Bronchial epithelial cell (primary cell): ENCODE measurements around the gene SNX9. TPM values are rescaled to one million over a fixed set of nuclear protein-coding genes. Genes with fewer than 3 reads are reported as not detected.
A peak's percentile ranks its signal among the peaks of the same experiment; 100 is the strongest.
"Not testable (repeated sequence)": the region's sequence is repeated elsewhere in the genome, so short reads cannot be mapped to it uniquely, and the experiment has no call there.

Experiments used
- DNase-seq: peaks from one replicate; pipeline ENCODE4 v3.0.0-alpha.2; 2010; ENCODE audit warnings: low read depth
- FAIRE-seq: peaks from 2 replicates; lab custom pipeline; 2011; peaks lifted over from hg19 to GRCh38; lab: Jason Lieb, UNC
- H3K27me3 ChIP-seq: 2 replicates; pipeline ENCODE4 v1.5.1; 2011; ENCODE audit warnings: low read length; ENCODE audit not compliant: control insufficient read depth, insufficient read depth
- H3K36me3 ChIP-seq: 2 replicates; pipeline ENCODE4 v1.5.1; 2011; ENCODE audit warnings: low read length; ENCODE audit not compliant: control insufficient read depth, insufficient read depth
- H3K4me3 ChIP-seq: 2 replicates; pipeline ENCODE4 v1.5.1; 2011; ENCODE audit warnings: mild to moderate bottlenecking, low read depth, low read length, control low read depth
- total RNA-seq: library from RNA; depleted of rRNA; stranded (reverse); fragments of >200 nt; gene quantifications from 2 replicates; pipeline ENCODE4 v1.2.1, GENCODE V29; 2014
- TF ChIP-seq, protein P1 (sequence below): IDR thresholded peaks from 2 replicates; pipeline ENCODE4 v1.5.1; 2011; ENCODE audit warnings: mild to moderate bottlenecking, moderate library complexity, low read length, control low read depth, inconsistent platforms; ENCODE audit not compliant: insufficient read depth, severe bottlenecking

The SNX9 gene
- total RNA-seq, 1 donor from 2014 or later: 26.6 TPM

DNA sequence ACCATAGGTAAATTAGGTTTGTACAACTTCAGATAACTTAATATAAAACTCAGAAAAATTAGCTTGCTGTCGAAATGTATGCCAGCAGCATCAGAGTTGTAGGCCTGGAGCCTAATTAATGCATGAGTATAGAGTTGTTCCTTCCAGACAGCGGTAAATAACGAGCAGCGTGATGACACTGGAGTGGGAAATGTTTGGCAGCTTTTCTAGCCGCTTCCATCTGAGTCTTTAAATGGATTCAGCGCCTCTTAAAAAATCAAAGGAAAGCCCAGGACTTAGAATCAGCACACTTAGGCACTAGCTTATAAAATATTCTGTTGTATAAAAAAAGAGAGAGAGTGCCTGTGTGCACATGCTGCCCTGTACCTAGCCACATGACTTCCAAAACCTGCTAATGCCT, 114.9 kb downstream of the SNX9 start:
- Histone ChIP-seq H3K36me3 (peaks cover 22% of the 10 kb centered on the region), H3K27me3 (no peaks in the 10 kb centered on the region), H3K4me3 (no peak overlapping the region)
- DNase-seq (no peak), FAIRE-seq (no peak)
- TF ChIP-seq, protein P1, sequence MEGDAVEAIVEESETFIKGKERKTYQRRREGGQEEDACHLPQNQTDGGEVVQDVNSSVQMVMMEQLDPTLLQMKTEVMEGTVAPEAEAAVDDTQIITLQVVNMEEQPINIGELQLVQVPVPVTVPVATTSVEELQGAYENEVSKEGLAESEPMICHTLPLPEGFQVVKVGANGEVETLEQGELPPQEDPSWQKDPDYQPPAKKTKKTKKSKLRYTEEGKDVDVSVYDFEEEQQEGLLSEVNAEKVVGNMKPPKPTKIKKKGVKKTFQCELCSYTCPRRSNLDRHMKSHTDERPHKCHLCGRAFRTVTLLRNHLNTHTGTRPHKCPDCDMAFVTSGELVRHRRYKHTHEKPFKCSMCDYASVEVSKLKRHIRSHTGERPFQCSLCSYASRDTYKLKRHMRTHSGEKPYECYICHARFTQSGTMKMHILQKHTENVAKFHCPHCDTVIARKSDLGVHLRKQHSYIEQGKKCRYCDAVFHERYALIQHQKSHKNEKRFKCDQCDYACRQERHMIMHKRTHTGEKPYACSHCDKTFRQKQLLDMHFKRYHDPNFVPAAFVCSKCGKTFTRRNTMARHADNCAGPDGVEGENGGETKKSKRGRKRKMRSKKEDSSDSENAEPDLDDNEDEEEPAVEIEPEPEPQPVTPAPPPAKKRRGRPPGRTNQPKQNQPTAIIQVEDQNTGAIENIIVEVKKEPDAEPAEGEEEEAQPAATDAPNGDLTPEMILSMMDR: no peak

DNA sequence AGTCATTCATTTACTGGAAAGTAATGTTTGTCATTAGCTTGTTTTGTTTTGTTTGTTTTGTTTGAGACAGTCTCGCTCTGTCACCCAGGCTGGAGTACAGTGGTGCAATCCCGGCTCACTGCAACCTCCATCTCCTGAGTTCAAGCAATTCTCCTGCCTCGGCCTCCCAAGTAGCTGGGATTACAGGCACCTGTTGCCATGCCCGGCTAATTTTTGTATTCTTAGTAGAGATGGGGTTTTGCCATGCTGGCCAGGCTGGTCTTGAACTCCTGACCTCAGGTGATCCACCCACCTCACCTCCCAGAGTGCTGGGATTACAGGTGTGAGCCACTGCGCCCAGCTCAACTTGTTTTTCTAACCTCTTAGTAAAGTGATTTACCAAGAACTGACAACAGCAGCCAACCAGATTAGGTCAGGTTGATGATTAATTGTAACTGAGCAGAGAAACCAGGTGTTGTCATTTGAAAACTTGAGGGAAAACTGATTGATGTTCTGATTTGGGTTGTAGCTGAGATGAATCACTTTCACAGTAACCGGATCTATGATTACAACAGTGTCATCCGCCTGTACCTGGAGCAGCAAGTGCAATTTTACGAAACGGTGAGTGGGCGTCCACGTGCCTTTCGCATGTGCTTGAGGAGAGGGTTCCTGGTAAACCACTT, 117.5 kb downstream of the SNX9 start:
- not testable (repeated sequence) for H3K27me3 ChIP-seq, FAIRE-seq, H3K4me3 ChIP-seq
- H3K36me3 ChIP-seq: peaks cover 22% of the 10 kb centered on the region
- peak; percentile 71 for DNase-seq

DNA sequence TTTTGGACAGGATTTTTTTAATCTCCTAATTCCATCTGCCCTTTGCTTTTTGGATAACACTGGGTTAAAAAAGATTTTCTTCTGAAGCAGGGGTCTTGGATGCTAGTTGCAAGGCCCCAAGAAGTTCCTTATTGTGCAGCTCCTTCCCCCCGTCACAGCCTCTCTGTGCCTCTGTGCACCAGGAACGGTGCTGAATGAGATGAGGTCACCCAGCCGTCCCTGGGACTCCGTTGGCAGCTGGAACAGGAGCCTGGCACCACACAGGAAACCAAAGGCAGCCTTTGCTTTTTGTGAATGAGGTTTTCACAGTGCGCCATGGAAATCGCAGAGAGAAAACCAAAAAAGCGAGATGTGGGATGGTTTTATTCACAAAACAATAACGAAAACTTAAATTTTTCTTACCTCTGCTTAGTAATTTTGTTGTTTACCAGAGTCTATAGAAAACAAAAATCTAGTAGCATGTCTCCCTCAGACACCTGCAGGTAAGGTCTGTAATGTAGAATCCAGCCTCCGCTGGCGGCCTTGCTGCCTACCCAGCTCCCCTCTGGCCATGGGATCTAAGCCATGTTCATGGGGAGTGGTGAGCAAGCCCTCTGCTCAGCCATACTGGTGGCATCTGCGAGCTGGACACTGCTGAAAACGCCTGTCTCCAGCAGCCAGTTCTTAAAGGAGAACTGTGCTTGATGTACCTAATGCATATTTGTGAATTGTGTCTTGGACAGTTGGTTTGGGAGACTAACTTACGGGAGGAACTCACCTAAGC, 118.2 kb downstream of the SNX9 start:
- FAIRE-seq (no peak), DNase-seq (no peak)
- TF ChIP-seq, protein P1: no peak
- H3K4me3 ChIP-seq: no peak overlapping the region
- no peaks in the 10 kb centered on the region for H3K27me3 ChIP-seq
- H3K36me3 ChIP-seq: peaks cover 22% of the 10 kb centered on the region

DNA sequence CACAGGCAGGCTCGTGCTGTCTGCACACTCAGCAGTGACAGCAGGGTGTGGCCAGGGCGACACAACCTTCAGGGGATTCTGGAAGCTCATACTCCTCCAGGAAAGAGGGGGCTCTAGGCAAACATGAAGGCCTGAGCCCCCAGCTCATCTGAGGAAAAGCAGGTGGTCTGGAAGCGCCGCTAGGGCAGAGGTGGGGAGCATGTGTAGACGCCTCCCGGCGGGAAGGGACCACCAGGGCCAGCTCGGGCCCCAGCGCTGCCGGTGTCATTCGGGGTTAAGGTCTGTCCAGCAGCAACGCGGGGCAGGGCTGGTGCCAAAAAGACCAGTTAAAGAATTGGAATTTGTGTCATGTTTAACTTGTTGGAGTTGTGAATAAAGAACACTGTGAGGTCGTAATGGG, 119.3 kb downstream of the SNX9 start:
- TF ChIP-seq, protein P1: no peak
- Histone ChIP-seq H3K4me3 (no peak overlapping the region), H3K36me3 (peaks cover 22% of the 10 kb centered on the region), H3K27me3 (no peaks in the 10 kb centered on the region)
- DNase-seq: no peak
- FAIRE-seq: no peak

DNA sequence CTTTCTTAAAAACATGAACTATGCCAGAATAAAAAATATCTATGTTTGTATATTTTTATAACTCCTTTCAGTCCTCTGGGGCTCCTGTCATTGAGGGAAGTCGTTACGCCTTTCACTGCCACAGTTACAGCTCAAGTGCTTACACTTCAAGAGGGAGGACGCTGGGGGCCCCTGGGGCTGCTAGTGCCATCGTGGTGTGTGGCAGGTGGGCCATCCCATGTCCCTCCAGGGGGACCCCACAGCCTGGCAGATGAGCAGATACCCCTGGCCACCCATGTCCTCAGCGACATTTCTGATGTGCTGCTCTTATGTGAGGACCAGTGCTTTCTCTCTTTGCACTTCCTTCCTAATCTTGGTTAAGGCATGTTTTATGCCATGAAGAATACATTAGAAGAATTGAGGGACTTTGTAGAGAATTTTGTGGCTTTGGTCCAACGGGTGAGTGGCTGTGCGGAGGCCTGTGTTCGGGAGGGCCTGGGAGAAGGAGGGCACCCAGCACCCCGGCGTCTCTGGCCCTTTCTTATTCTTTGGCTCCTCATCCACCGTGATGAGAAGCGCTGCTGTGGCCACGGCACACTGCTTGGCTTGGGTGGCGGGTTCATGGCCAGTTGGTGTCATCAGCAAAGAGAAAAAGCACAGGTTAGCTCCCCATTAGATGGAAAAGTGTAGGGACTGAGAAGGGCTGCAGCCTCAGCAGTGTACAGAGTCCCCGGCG, 120.4 kb downstream of the SNX9 start:
- TF ChIP-seq, protein P1: no peak
- Histone ChIP-seq H3K36me3 (peaks cover 22% of the 10 kb centered on the region), H3K4me3 (no peak overlapping the region), H3K27me3 (no peaks in the 10 kb centered on the region)
- no peak for DNase-seq
- FAIRE-seq: no peak

DNA sequence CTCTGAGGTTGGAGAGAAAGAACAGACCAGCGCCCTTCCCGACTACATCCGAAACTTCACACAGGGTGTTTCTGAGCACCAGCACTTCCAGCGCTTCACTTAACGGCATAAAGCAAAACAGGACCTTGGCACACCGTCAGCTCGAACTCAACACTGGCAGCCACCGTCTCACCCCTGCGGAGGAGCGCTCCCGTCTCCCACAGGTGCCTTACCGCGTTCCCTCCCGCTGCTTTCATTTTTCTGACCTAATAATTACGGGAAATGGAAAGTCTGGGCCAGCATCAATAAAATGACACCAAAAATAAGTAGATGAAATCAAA, 120.9 kb downstream of the SNX9 start:
- Histone ChIP-seq H3K27me3 (no peaks in the 10 kb centered on the region), H3K36me3 (peaks cover 20% of the 10 kb centered on the region), H3K4me3 (no peak overlapping the region)
- FAIRE-seq (no peak), DNase-seq (no peak)
- TF ChIP-seq, protein P1: no peak
